MG63 (cell line): ENCODE results near the gene DMTF1. TPM values are rescaled to one million over a fixed set of nuclear protein-coding genes. Genes with fewer than 3 reads are reported as not detected.
"Not testable (repeated sequence)": the region's sequence is repeated elsewhere in the genome, so short reads cannot be mapped to it uniquely, and the experiment has no call there.

Source experiments
- DNase-seq: peaks from one replicate; pipeline ENCODE4 v3.0.0-alpha.2; 2020
- H3K27me3 ChIP-seq: fragments of 250-450 bp; sonication (Bioruptor Pico); 2 replicates; pipeline ENCODE4 v1.5.1; 2020; ENCODE audit warnings: mild to moderate bottlenecking, moderate library complexity
- H3K36me3 ChIP-seq: fragments of 250-450 bp; sonication (Bioruptor Pico); 2 replicates; pipeline ENCODE4 v1.5.1; 2020; ENCODE audit warnings: mild to moderate bottlenecking, moderate library complexity
- H3K4me3 ChIP-seq: fragments of 250-450 bp; sonication (Bioruptor Pico); 2 replicates; pipeline ENCODE4 v1.5.1; 2020; ENCODE audit warnings: mild to moderate bottlenecking, moderate library complexity
- H3K9me3 ChIP-seq: fragments of 250-450 bp; sonication (Bioruptor Pico); 2 replicates; pipeline ENCODE4 v1.5.1; 2020; ENCODE audit warnings: mild to moderate bottlenecking, moderate library complexity
- total RNA-seq: library from RNA; depleted of rRNA; stranded (reverse); fragments of >200 nt; shearing (Covaris generic); gene quantifications from 2 replicates; pipeline ENCODE4 v1.2.3, GENCODE V29; 2014; ENCODE audit warnings: low replicate concordance; rRNA removed

DMTF1 gene
- total RNA-seq = 11.2 and 18.6 TPM in 2 replicates

GRCh38 chr7:87152112-87152896 lies at the start of gene DMTF1:
Gene DMTF1 (plus strand): TSS chr7:87152453. CDS start chr7:87164942, 12,489 bp downstream.
- Histone ChIP-seq H3K4me3 (peak within 1 kb of the TSS; percentile 78), H3K9me3 (no peaks in the 10 kb centered on the region), H3K36me3 (peaks cover 12% of the 10 kb centered on the region), H3K27me3 (no peaks in the 10 kb centered on the region)
- peak; percentile 90 for DNase-seq

- DNase-seq = no peak
- Histone ChIP-seq H3K27me3 (no peaks in the 10 kb centered on the region), H3K36me3 (no peaks in the 10 kb centered on the region), H3K9me3 (no peaks in the 10 kb centered on the region), H3K4me3 (no peak overlapping the region)
Measured at GRCh38 chr7:87105401-87105800, 46.9 kb upstream of the DMTF1 start.

- H3K27me3 ChIP-seq = no peaks in the 10 kb centered on the region
- no peak overlapping the region for H3K4me3 ChIP-seq
- DNase-seq = no peak
- H3K36me3 ChIP-seq = no peaks in the 10 kb centered on the region
- H3K9me3 ChIP-seq = no peaks in the 10 kb centered on the region
Measured at GRCh38 chr7:87106974-87107612, 45.2 kb upstream of the DMTF1 start.

- no peak for DNase-seq
- Histone ChIP-seq H3K4me3 (no peak overlapping the region), H3K36me3 (no peaks in the 10 kb centered on the region), H3K27me3 (no peaks in the 10 kb centered on the region), H3K9me3 (no peaks in the 10 kb centered on the region)
Measured at GRCh38 chr7:87107949-87108776, 44.1 kb upstream of the DMTF1 start.

- peak; percentile 1 for DNase-seq
- Histone ChIP-seq H3K4me3 (no peak overlapping the region), H3K36me3 (no peaks in the 10 kb centered on the region), H3K27me3 (no peaks in the 10 kb centered on the region), H3K9me3 (no peaks in the 10 kb centered on the region)
Measured at GRCh38 chr7:87110778-87111177, 41.5 kb upstream of the DMTF1 start.

- Histone ChIP-seq H3K36me3 (no peaks in the 10 kb centered on the region), H3K27me3 (no peaks in the 10 kb centered on the region), H3K4me3 (no peak overlapping the region), H3K9me3 (no peaks in the 10 kb centered on the region)
- no peak for DNase-seq
Measured at GRCh38 chr7:87111877-87112276, 40.4 kb upstream of the DMTF1 start.

DNA sequence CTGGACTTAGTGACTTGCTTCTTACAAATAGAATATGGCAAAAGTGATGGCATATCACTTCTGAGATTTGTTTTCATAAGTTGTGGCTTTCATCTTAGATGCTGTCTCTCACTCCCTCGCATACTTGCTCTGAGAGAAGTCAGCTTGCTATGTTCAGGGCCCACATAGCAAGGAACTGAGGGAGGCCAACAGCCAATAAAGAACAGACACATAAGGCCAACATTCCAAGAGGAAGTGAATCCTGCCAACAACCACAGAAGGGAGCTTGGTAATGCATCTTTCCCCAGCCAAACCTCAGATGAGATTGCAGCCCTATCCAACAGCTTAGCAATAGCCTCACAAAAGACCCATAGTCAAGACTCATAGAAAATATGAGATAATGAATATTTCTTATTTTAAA lies 39.2 kb upstream of the DMTF1 start:
- no peak overlapping the region for H3K4me3 ChIP-seq
- H3K27me3 ChIP-seq = no peaks in the 10 kb centered on the region
- no peaks in the 10 kb centered on the region for H3K36me3 ChIP-seq
- no peaks in the 10 kb centered on the region for H3K9me3 ChIP-seq
- DNase-seq = peak; percentile 1

DNA sequence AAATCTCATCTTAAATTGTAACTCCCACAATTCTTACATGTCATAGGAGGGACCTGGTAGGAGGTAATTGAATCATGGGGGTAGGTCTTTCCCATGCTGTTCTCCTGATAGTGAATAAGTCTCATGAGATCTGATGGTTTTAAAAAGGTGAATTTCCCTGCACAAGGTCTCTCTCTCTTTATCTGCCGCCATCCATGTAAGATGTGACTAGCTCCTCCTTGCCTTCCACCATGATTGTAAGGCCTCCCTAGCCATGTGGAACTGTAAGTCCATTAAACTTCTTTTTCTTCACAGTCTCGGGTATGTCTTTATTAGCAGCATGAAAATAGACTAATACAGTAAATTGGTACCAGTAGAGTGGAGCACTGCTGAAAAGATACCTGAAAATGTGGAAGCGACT lies 38.3 kb upstream of the DMTF1 start:
- not testable (repeated sequence) for H3K27me3 ChIP-seq, DNase-seq, H3K36me3 ChIP-seq, H3K4me3 ChIP-seq, H3K9me3 ChIP-seq

- not testable (repeated sequence) for H3K27me3 ChIP-seq, H3K9me3 ChIP-seq, H3K4me3 ChIP-seq, H3K36me3 ChIP-seq, DNase-seq
Measured at GRCh38 chr7:87115772-87116171, 36.5 kb upstream of the DMTF1 start.

GRCh38 chr7:87116315-87116714 lies 35.9 kb upstream of the DMTF1 start:
- no peak for DNase-seq
- Histone ChIP-seq H3K9me3 (no peaks in the 10 kb centered on the region), H3K27me3 (no peaks in the 10 kb centered on the region), H3K36me3 (no peaks in the 10 kb centered on the region), H3K4me3 (no peak overlapping the region)

DNA sequence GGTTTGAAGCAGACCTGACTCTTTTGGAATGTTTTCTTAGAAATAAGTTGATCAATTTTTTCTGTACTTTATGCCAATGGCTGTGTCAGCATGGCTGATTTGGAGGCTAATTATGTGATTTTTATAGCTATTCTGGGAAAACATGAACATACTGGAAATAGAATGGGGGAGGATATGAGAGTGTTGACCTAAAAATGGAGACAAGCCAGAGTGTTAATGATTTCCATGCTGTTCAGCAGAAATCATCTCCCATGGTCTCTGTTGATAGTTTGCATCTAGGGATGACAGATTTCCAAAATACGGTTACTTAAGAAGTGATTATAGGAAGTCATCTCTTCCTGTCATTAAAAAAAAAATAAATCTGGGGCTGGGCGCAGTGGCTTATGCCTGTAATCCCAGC lies 32.7 kb upstream of the DMTF1 start:
- Histone ChIP-seq H3K4me3 (no peak overlapping the region), H3K27me3 (no peaks in the 10 kb centered on the region), H3K36me3 (no peaks in the 10 kb centered on the region), H3K9me3 (no peaks in the 10 kb centered on the region)
- DNase-seq = no peak

GRCh38 chr7:87123105-87123504 lies 29.1 kb upstream of the DMTF1 start:
- H3K27me3 ChIP-seq = no peaks in the 10 kb centered on the region
- no peaks in the 10 kb centered on the region for H3K36me3 ChIP-seq
- H3K9me3 ChIP-seq = no peaks in the 10 kb centered on the region
- no peak overlapping the region for H3K4me3 ChIP-seq
- no peak for DNase-seq

GRCh38 chr7:87127019-87127418 lies 25.2 kb upstream of the DMTF1 start:
- H3K4me3 ChIP-seq = no peak overlapping the region
- no peaks in the 10 kb centered on the region for H3K9me3 ChIP-seq
- no peaks in the 10 kb centered on the region for H3K36me3 ChIP-seq
- no peak for DNase-seq
- no peaks in the 10 kb centered on the region for H3K27me3 ChIP-seq

DNA sequence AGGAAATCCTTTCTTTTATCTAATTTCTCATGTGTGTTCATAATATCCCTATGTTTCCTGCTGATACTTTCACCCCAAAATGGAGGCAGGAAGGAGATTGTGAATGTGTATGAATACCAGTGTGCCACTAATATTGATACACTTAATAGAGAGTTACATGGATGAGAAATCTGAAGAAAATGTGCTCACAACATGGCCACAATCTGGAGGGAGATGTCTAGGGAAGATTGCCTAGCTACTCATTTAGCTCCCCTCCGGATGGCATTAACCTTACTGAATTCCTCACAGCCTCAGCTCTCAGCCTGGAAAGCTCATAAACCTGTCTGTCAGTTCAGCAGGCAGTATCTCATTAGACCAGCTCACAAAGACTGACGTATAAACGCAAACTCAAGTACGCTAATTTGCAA lies 23.4 kb upstream of the DMTF1 start:
- no peaks in the 10 kb centered on the region for H3K36me3 ChIP-seq
- no peak for DNase-seq
- H3K4me3 ChIP-seq = no peak overlapping the region
- no peaks in the 10 kb centered on the region for H3K9me3 ChIP-seq
- no peaks in the 10 kb centered on the region for H3K27me3 ChIP-seq

GRCh38 chr7:87129332-87129731 lies 22.9 kb upstream of the DMTF1 start:
- Histone ChIP-seq H3K36me3 (no peaks in the 10 kb centered on the region), H3K9me3 (no peaks in the 10 kb centered on the region), H3K27me3 (no peaks in the 10 kb centered on the region), H3K4me3 (no peak overlapping the region)
- DNase-seq = no peak

DNA sequence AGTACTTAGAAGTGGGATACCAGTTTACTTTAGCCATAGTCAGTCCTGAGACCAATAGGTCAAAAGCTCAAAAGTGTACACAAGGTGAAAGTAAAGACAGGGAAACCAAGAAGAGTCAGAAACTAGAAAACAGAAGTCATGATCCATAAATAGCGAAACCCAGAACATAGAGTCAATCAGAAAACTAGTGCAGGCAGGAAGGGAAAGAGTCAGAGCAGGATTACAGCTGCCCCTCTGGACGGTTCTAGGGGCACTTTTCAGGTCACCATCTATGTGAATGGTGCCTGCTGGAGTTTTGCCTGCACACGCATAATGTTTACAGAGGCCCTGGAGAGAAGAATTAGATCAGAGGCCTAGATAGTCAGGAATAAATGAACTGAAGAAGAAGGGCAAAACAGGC lies 22.4 kb upstream of the DMTF1 start:
- Histone ChIP-seq H3K9me3 (no peaks in the 10 kb centered on the region), H3K36me3 (no peaks in the 10 kb centered on the region), H3K27me3 (no peaks in the 10 kb centered on the region), H3K4me3 (no peak overlapping the region)
- DNase-seq = no peak

DNA sequence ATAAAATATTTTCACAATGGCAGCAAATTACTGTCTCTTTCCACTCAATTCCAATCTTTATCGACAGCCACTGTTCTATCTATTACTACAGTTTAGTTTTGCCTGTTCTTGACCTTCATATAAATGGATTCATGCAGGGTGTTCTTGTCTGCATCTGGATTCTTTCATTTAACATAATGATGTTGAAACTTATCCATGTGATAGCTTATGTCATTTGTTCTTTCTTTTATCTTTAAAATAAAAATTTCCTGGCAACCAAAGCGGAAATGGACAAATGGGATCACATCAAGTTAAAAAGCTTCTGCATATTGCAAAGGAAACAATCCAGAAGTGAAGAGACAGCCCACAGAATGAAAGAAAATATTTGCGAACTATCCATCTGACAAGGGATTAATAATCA lies 20.5 kb upstream of the DMTF1 start:
- Histone ChIP-seq H3K36me3 (no peaks in the 10 kb centered on the region), H3K4me3 (no peak overlapping the region), H3K9me3 (no peaks in the 10 kb centered on the region), H3K27me3 (no peaks in the 10 kb centered on the region)
- no peak for DNase-seq
